ENCODE data around the gene TMEM259. TPM values are rescaled to one million over a fixed set of nuclear protein-coding genes. Genes with fewer than 3 reads are reported as not detected.

Gene TMEM259
- total and polyA plus RNA-seq, 2 of the 13 experiments (the other 11 are each of a cell fraction or from before 2014, with no cell fraction given), result 64.7 to 164 TPM

DNA sequence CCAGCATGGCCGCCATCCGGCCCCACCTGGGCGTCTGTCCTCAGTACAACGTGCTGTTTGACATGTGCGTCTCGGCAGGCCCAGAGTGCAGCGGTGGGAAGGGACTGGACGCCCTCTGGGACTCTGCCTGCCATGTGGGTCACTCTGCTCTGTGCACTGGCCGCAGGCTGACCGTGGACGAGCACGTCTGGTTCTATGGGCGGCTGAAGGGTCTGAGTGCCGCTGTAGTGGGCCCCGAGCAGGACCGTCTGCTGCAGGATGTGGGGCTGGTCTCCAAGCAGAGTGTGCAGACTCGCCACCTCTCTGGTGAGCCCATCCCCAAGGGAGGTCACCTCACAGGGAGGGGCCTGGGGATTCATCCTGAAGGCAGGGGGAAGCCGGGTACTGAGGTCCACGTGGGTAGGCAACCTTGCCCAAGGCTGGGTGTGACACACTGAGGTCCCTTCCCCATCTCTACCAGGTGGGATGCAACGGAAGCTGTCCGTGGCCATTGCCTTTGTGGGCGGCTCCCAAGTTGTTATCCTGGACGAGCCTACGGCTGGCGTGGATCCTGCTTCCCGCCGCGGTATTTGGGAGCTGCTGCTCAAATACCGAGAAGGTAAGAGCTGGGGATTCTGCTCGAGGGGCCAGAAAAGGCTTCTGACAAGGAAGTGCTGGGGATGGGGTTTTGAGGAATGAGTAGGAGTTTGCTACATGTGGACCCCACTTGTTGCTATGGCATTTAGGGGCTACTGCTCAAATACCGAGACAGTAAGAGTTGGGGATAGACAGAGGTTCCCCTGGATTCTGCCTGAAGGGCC, 30.3 kb upstream of the TMEM259 start (continued):
- TF ChIP-seq KDM2A (CRISPR knock-in tag; IDR thresholded peaks at IDR 0.05; ENCODE audit: borderline replicate concordance, low read depth) (peak; percentile 83; the same call in 1 of the 2 replicates), ZNF225 (CRISPR knock-in tag; IDR thresholded peaks at IDR 0.05) (peak; percentile 79; the same call in 1 of the 2 replicates), AHR (CRISPR knock-in tag; IDR thresholded peaks at IDR 0.05) (peak; percentile 72; the same call in 1 of the 2 replicates), NCOR1 (IDR thresholded peaks at IDR 0.05; ENCODE audit: borderline replicate concordance, low read length) (no peak), ZZZ3 (CRISPR knock-in tag; IDR thresholded peaks at IDR 0.05; ENCODE audit: borderline replicate concordance) (peak; percentile 62; the same call in 1 of the 2 replicates), YEATS4 (CRISPR knock-in tag; IDR thresholded peaks at IDR 0.05; ENCODE audit: borderline replicate concordance) (peak; percentile 83; the same call in 1 of the 2 replicates), MAFG (CRISPR knock-in tag; IDR thresholded peaks at IDR 0.05) (no peak), KLF6 (CRISPR knock-in tag; IDR thresholded peaks at IDR 0.05) (peak; percentile 56; the same call in 1 of the 2 replicates), ZNF816 (CRISPR knock-in tag; IDR thresholded peaks at IDR 0.05; ENCODE audit: borderline replicate concordance) (no peak), ZNF441 (CRISPR knock-in tag; IDR thresholded peaks at IDR 0.05; ENCODE audit: borderline replicate concordance) (peak; percentile 85; the same call in 1 of the 2 replicates), ZNF7 (CRISPR knock-in tag; IDR thresholded peaks at IDR 0.05) (no peak), ZSCAN20 (CRISPR knock-in tag; IDR thresholded peaks at IDR 0.05; ENCODE audit: borderline replicate concordance) (no peak; the same call in 1 of the 2 replicates), FOXK2 (IDR thresholded peaks at IDR 0.05) (no peak), NFYC (CRISPR knock-in tag; IDR thresholded peaks at IDR 0.05) (no peak), ZNF589 (CRISPR knock-in tag; conservative IDR thresholded peaks at IDR 0.05) (0 out of 2 replicates have a peak, but pooled peaks have one; percentile 73), ZNF598 (CRISPR knock-in tag; IDR thresholded peaks at IDR 0.05; ENCODE audit: borderline replicate concordance) (peak; percentile 39; the same call in 1 of the 2 replicates), CBX5 (CRISPR knock-in tag; IDR thresholded peaks at IDR 0.05; ENCODE audit: borderline replicate concordance) (no peak; the same call in 1 of the 2 replicates), PAF1 (CRISPR knock-in tag; IDR thresholded peaks at IDR 0.05) (no peak; the same call in 1 of the 2 replicates), SMC3 (IDR thresholded peaks at IDR 0.05; ENCODE audit: low read length) (no peak), CC2D1A (CRISPR knock-in tag; IDR thresholded peaks at IDR 0.05) (0 out of 2 replicates have a peak, but pooled peaks have one; percentile 21), SAFB2 (CRISPR knock-in tag; IDR thresholded peaks at IDR 0.05; ENCODE audit: borderline replicate concordance, low read depth) (no peak), REL (CRISPR knock-in tag; conservative IDR thresholded peaks at IDR 0.05) (peak; percentile 79; the same call in 1 of the 2 replicates)
- TF ChIP-seq, protein P1, sequence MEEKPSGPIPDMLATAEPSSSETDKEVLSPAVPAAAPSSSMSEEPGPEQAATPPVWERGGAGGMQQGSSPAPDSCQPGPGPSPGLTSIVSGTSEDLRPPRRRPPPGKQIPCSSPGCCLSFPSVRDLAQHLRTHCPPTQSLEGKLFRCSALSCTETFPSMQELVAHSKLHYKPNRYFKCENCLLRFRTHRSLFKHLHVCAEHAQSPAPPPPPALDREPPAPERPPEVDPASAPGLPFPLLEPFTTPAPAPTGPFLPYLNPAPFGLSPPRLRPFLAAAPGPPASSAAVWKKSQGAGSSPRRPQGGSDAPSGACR (CRISPR knock-in tag; IDR thresholded peaks at IDR 0.05), result peak; percentile 82; the same call in 1 of the 2 replicates
- TF ChIP-seq, protein P2, sequence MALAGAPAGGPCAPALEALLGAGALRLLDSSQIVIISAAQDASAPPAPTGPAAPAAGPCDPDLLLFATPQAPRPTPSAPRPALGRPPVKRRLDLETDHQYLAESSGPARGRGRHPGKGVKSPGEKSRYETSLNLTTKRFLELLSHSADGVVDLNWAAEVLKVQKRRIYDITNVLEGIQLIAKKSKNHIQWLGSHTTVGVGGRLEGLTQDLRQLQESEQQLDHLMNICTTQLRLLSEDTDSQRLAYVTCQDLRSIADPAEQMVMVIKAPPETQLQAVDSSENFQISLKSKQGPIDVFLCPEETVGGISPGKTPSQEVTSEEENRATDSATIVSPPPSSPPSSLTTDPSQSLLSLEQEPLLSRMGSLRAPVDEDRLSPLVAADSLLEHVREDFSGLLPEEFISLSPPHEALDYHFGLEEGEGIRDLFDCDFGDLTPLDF (CRISPR knock-in tag; IDR thresholded peaks at IDR 0.05), result no peak
- TF ChIP-seq, protein P3, sequence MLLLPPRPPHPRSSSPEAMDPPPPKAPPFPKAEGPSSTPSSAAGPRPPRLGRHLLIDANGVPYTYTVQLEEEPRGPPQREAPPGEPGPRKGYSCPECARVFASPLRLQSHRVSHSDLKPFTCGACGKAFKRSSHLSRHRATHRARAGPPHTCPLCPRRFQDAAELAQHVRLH (CRISPR knock-in tag; IDR thresholded peaks at IDR 0.05; ENCODE audit: borderline replicate concordance, low read depth), result peak; percentile 70; the same call in 1 of the 2 replicates
- TF ChIP-seq, protein P4, sequence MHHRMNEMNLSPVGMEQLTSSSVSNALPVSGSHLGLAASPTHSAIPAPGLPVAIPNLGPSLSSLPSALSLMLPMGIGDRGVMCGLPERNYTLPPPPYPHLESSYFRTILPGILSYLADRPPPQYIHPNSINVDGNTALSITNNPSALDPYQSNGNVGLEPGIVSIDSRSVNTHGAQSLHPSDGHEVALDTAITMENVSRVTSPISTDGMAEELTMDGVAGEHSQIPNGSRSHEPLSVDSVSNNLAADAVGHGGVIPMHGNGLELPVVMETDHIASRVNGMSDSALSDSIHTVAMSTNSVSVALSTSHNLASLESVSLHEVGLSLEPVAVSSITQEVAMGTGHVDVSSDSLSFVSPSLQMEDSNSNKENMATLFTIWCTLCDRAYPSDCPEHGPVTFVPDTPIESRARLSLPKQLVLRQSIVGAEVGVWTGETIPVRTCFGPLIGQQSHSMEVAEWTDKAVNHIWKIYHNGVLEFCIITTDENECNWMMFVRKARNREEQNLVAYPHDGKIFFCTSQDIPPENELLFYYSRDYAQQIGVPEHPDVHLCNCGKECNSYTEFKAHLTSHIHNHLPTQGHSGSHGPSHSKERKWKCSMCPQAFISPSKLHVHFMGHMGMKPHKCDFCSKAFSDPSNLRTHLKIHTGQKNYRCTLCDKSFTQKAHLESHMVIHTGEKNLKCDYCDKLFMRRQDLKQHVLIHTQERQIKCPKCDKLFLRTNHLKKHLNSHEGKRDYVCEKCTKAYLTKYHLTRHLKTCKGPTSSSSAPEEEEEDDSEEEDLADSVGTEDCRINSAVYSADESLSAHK (CRISPR knock-in tag; IDR thresholded peaks at IDR 0.05; ENCODE audit: borderline replicate concordance), result 0 out of 2 replicates have a peak, but pooled peaks have one; percentile 57

All from HepG2 (cell line).